Right lobe of liver (tissue), 6 donors: ENCODE results near the gene ID2. TPM values are rescaled to one million over a fixed set of nuclear protein-coding genes. Genes with fewer than 3 reads are reported as not detected.

Experiments used
- ATAC-seq, 4 donors: fragments of 200-7000 bp; cut with Tn5 transposase; one replicate each; pipeline ENCODE4 v1.9.1; 2020; ENCODE audit warnings: mild to moderate bottlenecking in 4 of 4, moderate library complexity in 4 of 4
- DNase-seq, 3 donors: peaks; one replicate each; pipeline ENCODE4 v3.0.0-alpha.2; 2020
- H3K27ac ChIP-seq, 3 donors: fragments of 200-600 bp; one replicate each; pipeline ENCODE4 v1.8.0; 2022
- H3K27me3 ChIP-seq, 2 donors: fragments of 200-600 bp; one replicate each; pipeline ENCODE4 v1.8.0; 2022
- H3K36me3 ChIP-seq, 4 donors: fragments of 200-600 bp; sonication (generic) in 1 of 4; one replicate each; pipeline versions ENCODE4 v1.5.1 to v1.8.0; 2017 to 2022; ENCODE audit warnings: control low read depth in 1 of 4
- H3K4me1 ChIP-seq, 4 donors: fragments of 200-600 bp; sonication (generic) in 1 of 4; one replicate each; pipeline versions ENCODE4 v1.5.1 to v1.8.0; 2017 to 2022; ENCODE audit warnings: control low read depth in 1 of 4
- H3K4me3 ChIP-seq, 3 donors: fragments of 200-600 bp; one replicate each; pipeline ENCODE4 v1.8.0; 2022
- H3K9me3 ChIP-seq, 4 donors: fragments of 200-600 bp; sonication (generic) in 1 of 4; one replicate each; pipeline versions ENCODE4 v1.5.1 to v1.8.0; 2017 to 2022; ENCODE audit warnings: control low read depth in 1 of 4
- POLR2A ChIP-seq: fragments of 450-650 bp; IDR thresholded peaks from one replicate; pipeline ENCODE4 v1.6.1; 2017; ENCODE audit warnings: antibody characterized with exemption, mild to moderate bottlenecking
- WGBS: methylation state at CpG from one replicate; pipeline ENCODE4 v1.1.6; 2018; ENCODE audit warnings: low coverage, low lambda C conversion rate; ENCODE audit not compliant: insufficient coverage; ENCODE audit errors: missing lambda C conversion rate; 5-methylcytosine and 5-hydroxymethylcytosine counted together
- intact Hi-C, 2 donors: fragments of 100-400 bp; cut with DNase I; formaldehyde crosslinking; loops; one replicate each; pipeline versions ENCODE4 v1.11.2 to v1.14.1; 2022
- total RNA-seq, 6 experiments: library from RNA; depleted of rRNA in 2 of 6; stranded (reverse); fragments of >200 nt in 2 of 6; fragmentation: NEBNext Ultra II Directional in 3 of 6; extraction: Animal tissue kit (Norgen Biotek cat#: 25700) in 3 of 6; gene quantifications; one replicate each; pipeline versions ENCODE4 v1.1.0 to v1.2.4, GENCODE V29; 2016 to 2023
- TF ChIP-seq, protein P1 (sequence below), 4 donors: fragments of 200-600 bp in 3 of 4; fragments of 450-650 bp in 1 of 4; IDR thresholded peaks; one replicate each; pipeline versions ENCODE4 v1.5.1 to v1.8.0; 2016 to 2022; ENCODE audit warnings: antibody characterized with exemption in 4 of 4, mild to moderate bottlenecking in 2 of 4
- donor health status: DM: no; HTN: yes; CAD: no.
- donor health status: DM: no; HTN: no; CAD: no.
- donor health status: DM: no; HTN: no; CAD: no.
- donor health status: DM: no; HTN: yes; CAD: no.
- donor health status: DM: no; HTN: yes; CAD: no.

The ID2 gene
- total RNA-seq, 6 experiments from 2014 or later: 103 to 520 (median 191) TPM

DNA sequence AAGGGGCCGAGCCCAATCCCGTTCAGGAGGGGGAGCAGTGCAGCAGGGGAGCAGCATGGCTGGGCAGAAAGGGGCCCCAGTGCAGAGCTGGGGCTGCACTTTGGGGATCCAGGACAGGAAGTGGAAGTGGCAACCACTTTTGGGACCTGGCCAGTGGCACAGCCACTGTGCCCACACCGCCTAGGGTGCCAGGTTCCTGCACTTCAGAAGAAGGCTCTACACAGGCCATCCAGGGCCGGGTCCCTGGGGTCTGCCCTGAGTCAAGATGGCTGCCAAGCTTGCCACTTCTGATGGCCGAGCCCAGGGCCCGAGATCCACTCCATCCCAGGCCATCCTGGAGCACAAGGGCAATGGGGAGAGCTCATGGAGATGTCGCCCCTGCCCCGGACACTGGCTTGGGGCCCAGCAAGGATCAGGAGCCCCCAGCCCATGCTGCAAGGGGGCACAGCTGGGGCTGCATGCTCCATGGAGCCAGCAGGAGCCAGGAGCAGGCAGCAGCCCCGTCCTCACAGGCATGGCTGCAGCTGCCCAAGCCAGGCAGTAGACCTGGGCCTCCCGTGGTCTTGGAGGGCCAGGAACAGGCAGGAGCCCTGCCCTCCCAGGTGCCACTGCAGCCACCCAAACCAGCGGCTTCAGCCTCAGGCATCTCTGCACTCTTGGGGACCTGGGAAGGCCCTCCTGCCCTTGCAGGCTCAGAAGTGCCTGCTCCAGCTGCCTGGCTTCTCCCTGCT lies 35.0 kb upstream of the ID2 start:
- no peaks in the 10 kb centered on the region for H3K9me3 ChIP-seq
- WGBS: 100% methylated on average over 1 of the region's 11 CpGs
- intact Hi-C loops: no loop called here
- H3K4me1 ChIP-seq: no peaks in the 10 kb centered on the region
- no peak overlapping the region for H3K27ac ChIP-seq
- H3K27me3 ChIP-seq: no peaks in the 10 kb centered on the region
- ATAC-seq (no peak), DNase-seq (no peak)
- no peaks in the 10 kb centered on the region for H3K36me3 ChIP-seq
- TF ChIP-seq POLR2A: no peak
- TF ChIP-seq, protein P1, sequence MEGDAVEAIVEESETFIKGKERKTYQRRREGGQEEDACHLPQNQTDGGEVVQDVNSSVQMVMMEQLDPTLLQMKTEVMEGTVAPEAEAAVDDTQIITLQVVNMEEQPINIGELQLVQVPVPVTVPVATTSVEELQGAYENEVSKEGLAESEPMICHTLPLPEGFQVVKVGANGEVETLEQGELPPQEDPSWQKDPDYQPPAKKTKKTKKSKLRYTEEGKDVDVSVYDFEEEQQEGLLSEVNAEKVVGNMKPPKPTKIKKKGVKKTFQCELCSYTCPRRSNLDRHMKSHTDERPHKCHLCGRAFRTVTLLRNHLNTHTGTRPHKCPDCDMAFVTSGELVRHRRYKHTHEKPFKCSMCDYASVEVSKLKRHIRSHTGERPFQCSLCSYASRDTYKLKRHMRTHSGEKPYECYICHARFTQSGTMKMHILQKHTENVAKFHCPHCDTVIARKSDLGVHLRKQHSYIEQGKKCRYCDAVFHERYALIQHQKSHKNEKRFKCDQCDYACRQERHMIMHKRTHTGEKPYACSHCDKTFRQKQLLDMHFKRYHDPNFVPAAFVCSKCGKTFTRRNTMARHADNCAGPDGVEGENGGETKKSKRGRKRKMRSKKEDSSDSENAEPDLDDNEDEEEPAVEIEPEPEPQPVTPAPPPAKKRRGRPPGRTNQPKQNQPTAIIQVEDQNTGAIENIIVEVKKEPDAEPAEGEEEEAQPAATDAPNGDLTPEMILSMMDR (IDR thresholded peaks at IDR 0.05): no peak
- no peak overlapping the region for H3K4me3 ChIP-seq

DNA sequence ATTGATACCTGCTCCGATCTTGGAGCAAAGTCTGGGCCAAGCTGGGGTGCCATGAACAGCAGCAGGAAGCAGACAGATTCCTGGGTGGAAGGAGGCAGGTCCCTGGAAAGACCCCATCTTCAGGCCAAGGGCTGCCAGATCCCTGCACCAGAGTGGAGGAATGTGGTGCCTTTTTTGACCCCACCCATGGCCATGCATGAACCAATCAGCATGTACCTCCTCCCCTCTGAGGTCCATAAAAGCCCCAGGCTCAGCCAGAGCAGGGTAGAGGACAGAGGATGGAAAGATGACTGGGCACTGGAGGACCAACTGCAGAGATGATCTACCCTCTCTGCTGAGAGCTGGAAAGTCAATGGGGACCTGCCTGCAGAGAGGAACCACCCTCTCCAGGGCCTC lies 34.4 kb upstream of the ID2 start:
- WGBS: no CpG with 5 or more reads among the region's 1 CpG
- TF ChIP-seq, protein P1 (IDR thresholded peaks at IDR 0.05): no peak
- no peak for TF ChIP-seq POLR2A
- Histone ChIP-seq H3K27ac (no peak overlapping the region), H3K27me3 (no peaks in the 10 kb centered on the region), H3K4me1 (no peaks in the 10 kb centered on the region), H3K36me3 (no peaks in the 10 kb centered on the region), H3K4me3 (no peak overlapping the region), H3K9me3 (no peaks in the 10 kb centered on the region)
- intact Hi-C loops: no loop called here
- ATAC-seq (no peak), DNase-seq (no peak)

DNA sequence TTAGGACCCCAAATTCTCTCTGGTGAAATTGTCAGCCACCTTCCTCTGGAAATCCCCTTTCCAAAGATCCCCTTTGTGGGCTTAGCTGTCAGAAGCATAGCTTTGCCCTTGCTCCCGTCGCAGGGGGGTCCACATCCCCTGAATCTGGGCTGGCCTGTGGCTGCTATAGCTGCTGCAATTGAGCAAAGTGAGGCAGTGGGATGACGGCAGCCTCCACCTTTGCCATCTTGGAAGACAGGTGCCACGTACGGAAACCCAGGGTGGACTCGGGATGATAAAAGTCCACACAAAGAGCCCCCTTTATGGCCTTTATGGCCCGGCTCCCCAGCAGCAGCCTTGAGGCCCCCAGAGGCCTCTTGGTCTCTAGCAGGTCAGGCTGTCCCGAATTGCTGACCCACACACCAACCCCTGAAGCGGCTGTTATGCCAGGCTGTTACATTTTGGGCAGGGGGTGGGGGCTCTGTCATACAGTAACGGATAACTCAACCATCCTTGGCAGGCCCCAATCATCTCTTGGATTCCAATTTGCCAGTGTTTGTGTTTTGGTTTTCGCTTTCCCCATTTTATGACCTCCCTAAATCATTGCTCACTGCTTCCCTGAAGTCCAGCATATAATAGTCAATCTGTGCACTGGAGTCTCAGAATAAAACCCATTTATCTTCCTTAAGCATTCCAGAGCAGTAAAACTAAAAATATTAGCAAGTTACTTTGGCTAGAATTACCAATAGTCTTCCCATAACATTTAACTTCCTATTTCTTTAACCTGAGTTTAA lies 33.2 kb upstream of the ID2 start:
- DNase-seq: no peak
- Histone ChIP-seq H3K9me3 (no peaks in the 10 kb centered on the region), H3K27me3 (no peaks in the 10 kb centered on the region), H3K4me1 (no peaks in the 10 kb centered on the region), H3K36me3 (no peaks in the 10 kb centered on the region), H3K4me3 (no peak overlapping the region), H3K27ac (no peak overlapping the region)
- intact Hi-C loops: no loop called here
- 89% methylated on average over 3 of the region's 11 CpGs for WGBS
- TF ChIP-seq, protein P1 (IDR thresholded peaks at IDR 0.05): no peak
- TF ChIP-seq POLR2A: no peak
- ATAC-seq: no peak

DNA sequence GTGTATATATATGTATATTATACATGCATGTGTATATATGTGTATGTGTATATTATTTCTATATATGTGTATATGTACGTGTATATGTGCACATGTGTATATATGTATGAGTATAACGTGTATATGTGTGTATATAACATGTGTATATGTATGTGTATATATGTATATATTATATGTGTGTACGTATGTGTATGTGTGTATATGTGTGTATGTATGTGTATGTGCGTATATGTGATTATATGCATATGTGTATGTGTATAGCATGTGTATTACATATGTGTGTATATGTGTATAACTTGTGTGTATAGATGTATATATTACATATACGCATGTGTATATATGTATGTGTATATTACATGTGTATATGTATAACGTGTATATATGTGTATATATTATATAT lies 32.1 kb upstream of the ID2 start:
- Histone ChIP-seq H3K9me3 (no peaks in the 10 kb centered on the region), H3K4me1 (no peaks in the 10 kb centered on the region), H3K36me3 (no peaks in the 10 kb centered on the region), H3K27ac (no peak overlapping the region), H3K27me3 (no peaks in the 10 kb centered on the region), H3K4me3 (no peak overlapping the region)
- intact Hi-C loops: no loop called here
- 69% methylated on average over 6 of the region's 6 CpGs for WGBS
- DNase-seq: no peak
- no peak for ATAC-seq
- TF ChIP-seq POLR2A: no peak
- TF ChIP-seq, protein P1 (IDR thresholded peaks at IDR 0.05): no peak
